Heart left ventricle (tissue), 16 donors: ENCODE results near the gene AMFR. TPM values are rescaled to one million over a fixed set of nuclear protein-coding genes. Genes with fewer than 3 reads are reported as not detected.

Source experiments
- ATAC-seq, 4 donors: fragments of 200-7000 bp; cut with Tn5 transposase; one replicate each; pipeline ENCODE4 v1.9.1; 2020 to 2022; ENCODE audit warnings: moderate library complexity in 4 of 4, mild to moderate bottlenecking in 3 of 4, moderate number of reproducible peaks in 1 of 4
- DNase-seq, 5 donors: peaks; one replicate each; pipeline ENCODE4 v3.0.0-alpha.2; 2020
- H3K27ac ChIP-seq, 12 donors: fragments of 200-600 bp; sonication (generic) in 4 of 12; one replicate each; pipeline versions ENCODE4 v1.5.0 to v1.8.0; 2016 to 2022; ENCODE audit warnings: mild to moderate bottlenecking in 2 of 12
- H3K27me3 ChIP-seq, 9 donors: fragments of 200-600 bp; sonication (generic) in 2 of 9; one replicate each; pipeline versions ENCODE4 v1.5.1 to v1.8.0; 2016 to 2022; ENCODE audit warnings: mild to moderate bottlenecking in 3 of 9
- H3K36me3 ChIP-seq, 9 donors: fragments of 200-600 bp; sonication (generic) in 2 of 9; one replicate each; pipeline versions ENCODE4 v1.5.0 to v1.8.0; 2018 to 2022; ENCODE audit warnings: mild to moderate bottlenecking in 2 of 9
- H3K4me1 ChIP-seq, 12 donors: fragments of 200-600 bp; sonication (generic) in 4 of 12; one replicate each; pipeline versions ENCODE4 v1.5.0 to v1.8.0; 2016 to 2022; ENCODE audit warnings: mild to moderate bottlenecking in 3 of 12
- H3K4me3 ChIP-seq, 12 donors: fragments of 200-600 bp; sonication (generic) in 4 of 12; one replicate each; pipeline versions ENCODE4 v1.5.0 to v1.8.0; 2017 to 2022; ENCODE audit warnings: mild to moderate bottlenecking in 9 of 12, moderate library complexity in 4 of 12
- H3K9me3 ChIP-seq, 12 donors: fragments of 200-600 bp; sonication (generic) in 4 of 12; one replicate each; pipeline versions ENCODE4 v1.5.0 to v1.8.0; 2016 to 2022; ENCODE audit warnings: mild to moderate bottlenecking in 1 of 12
- CTCF ChIP-seq, 12 donors: fragments of 200-600 bp; sonication (generic) in 4 of 12; IDR thresholded peaks; one replicate each; pipeline versions ENCODE4 v1.5.0 to v1.8.0; 2018 to 2022; ENCODE audit warnings: antibody characterized with exemption in 12 of 12, mild to moderate bottlenecking in 5 of 12
- POLR2A ChIP-seq, 2 donors: fragments of 450-650 bp; IDR thresholded peaks; one replicate each; pipeline ENCODE4 v1.6.1; 2017; ENCODE audit warnings: antibody characterized with exemption in 2 of 2, mild to moderate bottlenecking in 2 of 2, moderate library complexity in 2 of 2
- WGBS, 4 donors: extraction: QIAGEN DNeasy Blood & Tissue Kit in 2 of 4; methylation state at CpG; one replicate each; pipeline versions ENCODE4 v1.1.5 to v1.1.7; 2013 to 2018; 5-methylcytosine and 5-hydroxymethylcytosine counted together
- intact Hi-C, 10 donors: fragments of 100-400 bp; cut with DNase I; formaldehyde crosslinking; loops; one replicate each; pipeline versions ENCODE4 v1.11.1 to v1.14.2; 2022
- polyA plus RNA-seq, 2 donors: library from polyadenylated mRNA; stranded (reverse); fragments of 200-250 nt; gene quantifications; one replicate each; pipeline ENCODE4 v1.2.3, GENCODE V29; 2013
- total RNA-seq, 9 donors: library from RNA; depleted of rRNA in 2 of 9; stranded (reverse); fragments of >200 nt in 2 of 9; fragmentation: NEBNext Ultra II Directional in 3 of 9; extraction: Animal tissue kit (Norgen Biotek cat#: 25700) in 3 of 9; gene quantifications; one replicate each; pipeline versions ENCODE4 v1.1.0 to v1.2.4, GENCODE V29; 2016 to 2023
- donor health status: ischemic (EF 13 %, LVEDD 7.1; RV severe dilation, severe dysfunction).
- donor health status: healthy with polysubstance abuse.
- donor health status: DM: no; HTN: yes; CAD: no.
- donor health status: DM: no; HTN: no; CAD: no.
- donor health status: ischemic (EF 25% LVEDD 6.9; RV normal size, moderate dysfunction).
- donor health status: ischemic (EF 25% LVEDD 5.7; RV mildly dilated, moderate dysfunction).
- donor health status: healthy.
- donor health status: DM: yes; HTN: yes; CAD: no.
- donor health status: ischemic (EF 35%, LVEDD 5.7; RV mildly dilated, moderate dysfunction).
- donor health status: nonischemic (EF 11% LVEDD 7.7; RV severe dilation, severe dysfunction).
- donor health status: DM: yes; HTN: yes; CAD: no.
- donor health status: PGD.
- donor health status: ischemic (EF 29% LVEDD 5.4; RV normal size, mild dysfunction).
- donor health status: nonischemic (EF 23%, LVEDD 6.1; RV moderate dilation, normal function).

AMFR gene
- total and polyA plus RNA-seq, 11 donors = 26.4 to 146 (median 84.8) TPM

- TF ChIP-seq POLR2A (IDR thresholded peaks at IDR 0.05) (no peak), CTCF (IDR thresholded peaks at IDR 0.05) (no peak)
- no peak for ATAC-seq
- peak overlapping the region in 3 of 12 donors; percentile 91 to 96 (median 93) for H3K4me3 ChIP-seq
- 72 to 80% (median 78%) methylated on average over 4 of the region's 4 CpGs for WGBS, 4 donors
- H3K27ac ChIP-seq = peak overlapping the region in 1 of 12 donors; percentile 22
- H3K27me3 ChIP-seq = no peaks in the 10 kb centered on the region
- H3K9me3 ChIP-seq = no peaks in the 10 kb centered on the region
- intact Hi-C loops = loop anchor here in 1 of 10 donors (10.0 kb wide), 1 partner anchor 62 kb away; no protein-coding TSS in a partner anchor
- no peaks in the 10 kb centered on the region for H3K36me3 ChIP-seq
- peaks cover 0 to 46% (median 20%) of the 10 kb centered on the region in 12 donors for H3K4me1 ChIP-seq
- no peak for DNase-seq
These were observed 2.4 kb downstream of the AMFR start for GRCh38 chr16:56422896-56423441.

- Histone ChIP-seq H3K9me3 (no peaks in the 10 kb centered on the region), H3K4me1 (peaks cover 0 to 46% (median 20%) of the 10 kb centered on the region in 12 donors), H3K4me3 (no peak overlapping the region), H3K27ac (no peak overlapping the region), H3K27me3 (no peaks in the 10 kb centered on the region), H3K36me3 (no peaks in the 10 kb centered on the region)
- ATAC-seq (no peak), DNase-seq (no peak)
- intact Hi-C loops = loop anchor here in 1 of 10 donors (10.0 kb wide), 1 partner anchor 63 kb away; no protein-coding TSS in a partner anchor
- TF ChIP-seq CTCF (IDR thresholded peaks at IDR 0.05) = no peak
- TF ChIP-seq POLR2A (IDR thresholded peaks at IDR 0.05) = no peak
- 88 to 95% (median 89%) methylated on average over 5 of the region's 5 CpGs for WGBS, 4 donors
These were observed 3.2 kb downstream of the AMFR start for GRCh38 chr16:56421976-56422669.

GRCh38 chr16:56421313-56421712 is 4.0 kb downstream of the AMFR start:
- 87 to 93% (median 90%) methylated on average over 2 of the region's 2 CpGs for WGBS, 4 donors
- Histone ChIP-seq H3K9me3 (no peaks in the 10 kb centered on the region), H3K36me3 (no peaks in the 10 kb centered on the region), H3K27me3 (no peaks in the 10 kb centered on the region), H3K4me1 (peaks cover 0 to 49% (median 20%) of the 10 kb centered on the region in 12 donors), H3K27ac (no peak overlapping the region), H3K4me3 (no peak overlapping the region)
- no peak for DNase-seq
- no peak for ATAC-seq
- TF ChIP-seq POLR2A (IDR thresholded peaks at IDR 0.05) (no peak), CTCF (IDR thresholded peaks at IDR 0.05) (no peak)
- intact Hi-C loops = loop anchor here in 1 of 10 donors (10.0 kb wide), 1 partner anchor 63 kb away; no protein-coding TSS in a partner anchor

GRCh38 chr16:56420613-56421012 is 4.7 kb downstream of the AMFR start:
- peaks cover 0 to 53% (median 20%) of the 10 kb centered on the region in 12 donors for H3K4me1 ChIP-seq
- intact Hi-C loops = loop anchor here in 1 of 10 donors (10.0 kb wide), 1 partner anchor 64 kb away; no protein-coding TSS in a partner anchor
- DNase-seq = no peak
- H3K27me3 ChIP-seq = no peaks in the 10 kb centered on the region
- H3K27ac ChIP-seq = no peak overlapping the region
- ATAC-seq = no peak
- TF ChIP-seq POLR2A (IDR thresholded peaks at IDR 0.05) (no peak), CTCF (IDR thresholded peaks at IDR 0.05) (no peak)
- no peak overlapping the region for H3K4me3 ChIP-seq
- H3K36me3 ChIP-seq = no peaks in the 10 kb centered on the region
- no peaks in the 10 kb centered on the region for H3K9me3 ChIP-seq
